ENCODE measurements around the gene CAV1.

CAV1 gene

GRCh38 chr7:116560021-116560970, 35.5 kb downstream of the CAV1 start:
- no peak for DNase-seq

DNA sequence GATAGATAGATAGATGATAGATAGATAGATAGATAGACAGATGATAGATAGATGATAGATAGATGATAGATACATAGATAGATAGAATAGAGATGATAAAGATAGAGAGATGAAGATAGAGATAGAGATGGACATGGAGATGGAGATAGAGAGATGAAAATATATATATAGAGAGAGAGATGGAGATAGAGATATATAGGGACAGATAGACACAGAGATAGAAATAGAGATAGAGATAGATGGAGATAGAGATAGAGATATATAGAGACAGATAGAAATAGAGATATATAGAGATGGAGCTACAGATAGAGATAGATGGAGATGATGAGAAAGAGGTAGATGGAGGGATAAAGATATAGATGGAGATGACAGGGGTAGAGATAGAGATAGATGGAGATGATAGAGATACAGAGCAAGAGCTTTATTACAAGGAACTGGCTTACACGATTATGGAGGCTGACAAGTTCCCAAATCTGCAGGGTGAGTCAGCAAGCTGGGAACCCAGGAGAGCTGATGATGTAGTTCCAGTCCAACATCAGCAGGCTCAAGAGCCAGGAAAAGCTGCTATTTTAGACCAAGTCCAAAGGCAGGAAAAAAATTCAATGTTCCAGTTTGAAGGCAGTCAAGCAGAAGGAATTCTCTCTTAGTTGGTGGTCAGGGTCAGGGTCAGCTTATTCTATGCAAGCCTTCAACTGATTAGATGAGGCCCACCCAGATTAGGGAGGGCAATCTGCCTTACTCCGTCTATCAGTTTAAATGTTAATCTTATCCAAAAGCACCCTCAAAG, 37.1 kb downstream of the CAV1 start:
- DNase-seq: no peak

- no peak for DNase-seq
Observed at GRCh38 chr7:116562529-116563121, 37.8 kb downstream of the CAV1 start.

- DNase-seq: no peak
Observed at GRCh38 chr7:116565981-116566380, 41.1 kb downstream of the CAV1 start.

GRCh38 chr7:116566666-116567065, 41.8 kb downstream of the CAV1 start:
- no peak for DNase-seq

GRCh38 chr7:116569737-116570136, 44.9 kb downstream of the CAV1 start:
- DNase-seq: no peak

- DNase-seq: no peak
Observed at GRCh38 chr7:116570306-116570705, 45.5 kb downstream of the CAV1 start.

DNA sequence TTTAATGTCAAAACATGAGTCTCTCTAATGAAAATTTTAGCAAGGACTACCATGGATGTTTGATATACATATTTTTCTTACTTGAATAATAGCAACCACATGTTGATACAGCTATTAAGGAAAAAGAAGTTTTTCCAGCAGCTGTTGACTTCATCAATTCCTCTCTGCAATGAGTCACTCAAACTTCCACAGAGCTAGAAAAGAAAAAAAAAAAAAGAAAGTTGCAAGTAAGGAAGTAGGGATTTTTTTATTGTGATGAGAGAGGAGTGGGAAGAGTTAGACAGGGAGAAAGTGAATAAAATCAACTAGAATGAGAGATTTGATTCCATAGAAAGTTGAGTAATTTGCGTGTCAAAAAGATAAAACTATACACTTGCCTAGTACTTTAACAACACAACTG, 46.2 kb downstream of the CAV1 start:
- DNase-seq: no peak

GRCh38 chr7:116571552-116571951, 46.7 kb downstream of the CAV1 start:
- no peak for DNase-seq

DNA sequence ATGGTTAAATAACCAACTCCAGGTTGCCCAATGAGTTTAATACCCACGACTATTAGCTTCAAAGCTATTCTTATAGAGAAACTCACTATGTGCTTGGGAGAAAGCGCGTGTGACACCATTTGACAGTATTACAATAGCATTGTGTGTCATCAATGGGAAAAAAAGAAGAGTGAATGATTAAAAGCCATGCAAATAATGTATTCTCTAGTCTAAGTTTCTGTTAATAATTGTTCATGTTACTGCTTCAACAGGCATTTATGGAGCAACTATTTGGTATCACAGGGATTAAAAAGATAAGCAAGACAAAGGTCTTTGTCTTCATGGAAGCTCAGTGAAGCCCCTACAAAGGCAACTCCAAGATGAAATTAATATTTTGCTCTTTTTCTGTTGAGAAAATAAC, 47.2 kb downstream of the CAV1 start:
- no peak for DNase-seq

DNA sequence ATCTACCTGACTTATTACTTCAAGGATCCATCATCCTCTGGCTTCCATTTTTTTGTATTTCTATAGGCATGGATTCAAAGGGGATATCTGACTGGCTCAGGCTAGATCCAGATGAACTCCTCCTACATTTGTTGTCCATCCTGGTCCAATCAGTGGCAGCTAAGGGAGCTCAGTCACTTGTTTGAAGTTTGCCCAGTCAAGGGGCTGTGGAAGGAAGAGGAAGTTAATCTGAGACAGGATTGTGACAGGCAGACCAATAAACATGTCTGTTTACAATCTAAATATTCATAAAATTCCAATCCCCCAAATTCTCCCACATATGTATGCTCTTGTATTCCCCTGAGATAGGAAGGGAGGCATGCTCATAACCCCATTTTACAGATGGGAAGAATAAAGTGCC, 48.7 kb downstream of the CAV1 start:
- no peak for DNase-seq

DNA sequence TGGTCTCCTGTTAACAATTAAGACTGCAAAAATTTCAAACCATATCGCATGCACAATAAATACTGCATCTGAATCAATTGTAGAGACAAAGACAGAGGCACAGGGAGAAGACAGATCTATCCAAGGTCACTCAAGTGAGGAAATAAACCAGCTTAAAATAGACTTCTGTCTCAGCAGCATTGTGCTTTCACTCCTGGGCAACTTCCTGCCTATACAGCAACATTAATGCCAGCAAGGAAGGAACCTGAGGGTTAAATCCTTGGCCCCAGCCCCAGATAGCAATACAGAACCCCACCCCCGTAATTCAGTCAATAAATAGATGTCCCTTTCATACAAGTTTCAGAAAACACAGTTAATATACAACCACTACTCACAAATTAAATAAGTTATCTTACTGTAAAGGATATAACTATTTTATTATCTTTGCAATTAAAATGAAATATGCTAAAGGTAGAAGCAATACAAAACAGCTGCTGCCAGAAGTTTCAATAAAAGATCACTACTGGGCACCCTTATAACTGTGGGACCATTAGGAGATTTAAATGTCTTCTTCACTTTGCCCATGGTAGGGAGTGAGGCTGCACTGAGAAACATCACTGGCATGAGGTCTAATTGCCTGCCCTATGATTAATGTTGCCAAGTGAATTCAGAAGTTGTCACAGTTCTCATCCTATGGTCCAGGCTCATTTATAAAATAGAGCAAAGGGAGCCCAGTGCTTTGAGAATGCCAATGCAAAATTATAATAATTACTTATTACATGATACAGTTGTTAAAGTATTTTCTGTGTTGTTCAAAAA, 49.4 kb downstream of the CAV1 start:
- DNase-seq: no peak

DNA sequence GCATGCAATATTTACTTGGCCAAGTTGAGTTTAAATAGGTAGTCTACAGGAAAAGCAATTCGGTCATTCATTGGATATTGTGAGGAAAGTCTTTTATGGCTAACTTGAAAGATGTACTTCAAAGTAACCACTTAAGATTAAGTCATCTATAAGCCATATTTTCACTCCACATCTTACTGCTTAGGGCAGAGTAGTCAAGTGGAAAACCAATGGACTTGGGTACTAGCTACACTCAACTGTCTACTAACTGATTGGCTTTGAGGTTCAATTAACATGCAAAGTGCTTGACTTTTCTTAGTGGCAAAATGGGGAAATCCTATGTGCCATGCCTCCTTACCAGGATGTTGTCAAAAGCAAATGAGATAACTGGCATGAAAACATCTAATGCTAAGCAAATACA, 51.0 kb downstream of the CAV1 start:
- no peak for DNase-seq

DNA sequence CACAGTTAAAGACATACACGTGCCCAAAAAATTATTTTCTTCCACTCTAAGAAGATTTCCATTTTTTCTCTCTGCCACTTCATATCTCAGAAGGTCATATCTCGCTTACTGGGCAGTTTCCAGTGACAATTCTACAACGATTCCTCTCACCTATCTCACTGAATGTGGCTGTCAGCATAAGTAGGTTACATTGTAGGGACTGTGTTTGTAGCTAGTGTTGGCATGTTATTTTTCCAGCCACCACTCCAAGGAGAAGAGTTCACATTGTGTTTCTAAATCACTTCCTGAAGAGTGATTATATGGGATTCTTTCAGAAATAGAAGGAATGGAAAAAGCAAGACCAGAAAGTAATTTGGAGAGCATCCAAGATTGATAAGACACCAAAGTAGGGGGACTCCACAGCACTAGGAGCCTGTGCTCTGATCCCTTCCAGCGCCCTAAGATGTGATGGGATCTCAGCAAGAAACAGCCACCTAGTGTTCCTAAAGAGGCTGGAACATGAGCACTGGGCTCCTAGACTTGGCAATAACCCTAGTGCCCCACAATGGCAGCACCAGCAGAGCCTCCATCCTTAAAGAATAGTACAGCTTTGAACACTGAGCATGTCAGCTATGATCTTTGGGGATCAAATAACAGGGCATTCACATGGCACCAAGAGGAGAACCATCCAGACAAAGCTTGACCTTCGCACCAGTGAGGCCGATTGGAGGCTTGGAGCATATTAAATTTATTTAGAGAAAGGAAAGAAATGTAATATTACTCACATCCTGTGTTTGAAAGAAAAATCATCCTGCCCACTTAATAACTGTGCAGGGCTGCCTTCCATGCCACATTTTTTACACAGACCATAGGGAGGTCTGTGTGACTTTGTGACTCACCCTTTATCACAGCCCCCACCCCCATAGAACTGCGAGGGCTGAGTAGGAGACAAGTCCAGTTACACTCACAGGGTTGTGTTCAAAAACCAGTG, 51.8 kb downstream of the CAV1 start:
- DNase-seq: no peak

DNA sequence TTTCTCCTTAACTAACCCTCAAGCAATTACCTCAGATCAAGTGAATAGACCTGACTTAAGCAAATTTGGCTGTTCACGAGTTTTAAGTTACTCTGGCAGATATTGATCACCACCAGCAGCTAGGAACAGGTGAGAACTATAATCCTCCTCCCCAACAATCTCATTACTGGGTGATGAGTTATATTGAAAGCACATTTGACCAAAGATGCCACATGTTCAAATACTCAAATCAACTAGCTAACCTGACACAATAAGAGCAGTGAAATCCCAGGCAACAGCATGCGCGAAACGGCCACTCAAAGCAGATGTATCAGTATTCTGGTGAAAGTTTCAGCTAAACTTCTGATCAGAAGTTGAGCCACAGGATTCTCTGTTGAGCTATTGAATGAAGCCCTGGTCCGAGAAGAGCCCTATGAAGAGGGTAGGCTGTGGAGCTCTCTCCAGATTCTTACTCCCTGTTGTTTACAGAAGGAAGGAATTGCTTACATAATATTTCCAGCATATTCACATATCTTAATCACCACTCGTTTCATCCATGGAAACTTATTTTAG, 52.6 kb downstream of the CAV1 start:
- DNase-seq: no peak

DNA sequence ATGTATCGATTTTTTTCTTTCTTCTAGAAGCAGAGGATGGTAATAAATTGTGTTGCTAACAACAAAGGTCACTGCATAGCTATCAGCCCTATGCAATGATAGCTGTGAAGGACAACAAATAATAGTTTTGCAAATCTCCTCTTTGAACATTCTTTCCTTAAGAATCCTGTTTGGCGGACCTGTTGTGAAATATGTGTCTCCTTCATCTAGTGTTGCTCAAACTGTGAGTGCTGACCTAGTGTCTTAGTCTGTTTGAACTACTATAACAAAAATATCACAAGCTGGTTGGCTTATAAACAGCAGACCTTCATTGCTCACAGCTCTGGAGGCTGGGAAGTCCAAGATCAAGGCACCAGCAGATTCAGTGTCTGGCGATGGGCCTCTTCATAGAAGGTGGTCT, 53.7 kb downstream of the CAV1 start:
- DNase-seq: no peak

DNA sequence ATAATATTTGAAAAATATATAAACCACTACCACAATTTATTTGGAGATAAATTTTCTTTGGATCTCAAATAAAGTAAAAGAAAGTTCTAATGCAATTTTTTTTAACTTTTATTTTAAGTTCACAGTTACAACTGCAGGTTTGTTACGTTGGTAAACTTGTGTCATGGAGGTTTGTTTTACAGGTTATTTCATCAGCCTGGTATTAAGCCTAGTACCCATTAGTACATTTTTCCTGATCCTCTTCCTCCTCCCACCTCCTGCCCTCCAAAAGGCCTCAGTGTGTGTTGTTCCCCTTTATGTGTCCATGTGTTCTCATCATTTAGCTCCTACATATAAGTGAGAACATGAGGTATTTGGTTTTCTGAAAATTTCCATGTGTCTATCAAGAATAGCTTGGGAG, 54.5 kb downstream of the CAV1 start:
- DNase-seq: no peak

DNA sequence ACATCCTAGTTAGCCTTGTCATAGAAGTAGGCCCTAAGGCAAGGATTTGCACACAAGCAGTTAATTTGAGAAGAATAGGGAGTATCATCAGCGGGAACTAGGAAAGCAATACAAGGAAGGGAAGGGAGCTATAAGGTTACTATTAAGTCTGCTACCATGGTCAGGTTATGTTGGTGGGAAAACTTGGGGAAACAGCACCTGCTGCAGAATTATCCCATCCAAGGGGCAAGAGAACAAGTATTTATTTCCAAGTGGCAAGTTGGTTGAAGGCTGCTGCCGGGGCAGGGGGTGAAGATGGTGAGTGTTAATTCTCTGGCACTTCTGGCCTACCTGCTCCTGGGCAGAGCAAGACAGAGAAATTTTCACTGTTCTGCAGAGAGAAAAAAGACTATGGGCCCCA, 55.0 kb downstream of the CAV1 start:
- DNase-seq: no peak

DNA sequence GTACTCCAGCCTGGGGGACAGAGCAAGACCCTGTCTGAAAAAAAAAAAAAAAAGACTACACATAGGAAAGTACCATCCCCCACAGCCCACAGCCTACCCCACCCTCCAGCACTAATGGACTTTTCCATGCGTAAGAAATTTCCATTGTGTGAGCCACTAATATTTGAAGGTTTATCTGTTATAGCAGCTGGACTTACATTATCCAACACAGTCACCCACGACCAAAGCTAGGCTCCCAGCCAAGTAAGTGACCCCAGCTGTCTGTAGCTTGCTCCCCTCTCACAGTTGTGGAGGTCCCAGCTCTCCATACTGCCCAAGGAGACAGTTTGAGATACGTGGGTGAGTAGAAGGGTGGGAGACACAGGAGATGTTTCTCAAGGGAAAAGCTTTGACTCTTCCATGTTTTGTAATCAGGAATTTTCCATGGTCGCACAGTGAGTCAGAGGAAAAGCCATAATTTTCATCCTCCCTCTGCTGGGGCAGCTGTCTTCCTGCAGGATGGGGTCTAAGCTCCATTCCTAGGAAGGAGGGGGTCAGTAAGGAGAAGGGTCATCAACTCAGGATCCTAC, 57.4 kb downstream of the CAV1 start:
- no peak for DNase-seq

- no peak for DNase-seq
Observed at GRCh38 chr7:116582806-116583444, 58.1 kb downstream of the CAV1 start.

Data from NCI-H510A (cell line).